Cerebellar cortex (tissue), 1 donor: ENCODE results near the gene ZNF791.
"Not testable (repeated sequence)": the region's sequence is repeated elsewhere in the genome, so short reads cannot be mapped to it uniquely, and the experiment has no call there.

ENCODE experiments used
- DNase-seq: peaks from one replicate; pipeline ENCODE4 v3.0.0-alpha.2; 2015; ENCODE audit warnings: low spot score

ZNF791 gene

DNA sequence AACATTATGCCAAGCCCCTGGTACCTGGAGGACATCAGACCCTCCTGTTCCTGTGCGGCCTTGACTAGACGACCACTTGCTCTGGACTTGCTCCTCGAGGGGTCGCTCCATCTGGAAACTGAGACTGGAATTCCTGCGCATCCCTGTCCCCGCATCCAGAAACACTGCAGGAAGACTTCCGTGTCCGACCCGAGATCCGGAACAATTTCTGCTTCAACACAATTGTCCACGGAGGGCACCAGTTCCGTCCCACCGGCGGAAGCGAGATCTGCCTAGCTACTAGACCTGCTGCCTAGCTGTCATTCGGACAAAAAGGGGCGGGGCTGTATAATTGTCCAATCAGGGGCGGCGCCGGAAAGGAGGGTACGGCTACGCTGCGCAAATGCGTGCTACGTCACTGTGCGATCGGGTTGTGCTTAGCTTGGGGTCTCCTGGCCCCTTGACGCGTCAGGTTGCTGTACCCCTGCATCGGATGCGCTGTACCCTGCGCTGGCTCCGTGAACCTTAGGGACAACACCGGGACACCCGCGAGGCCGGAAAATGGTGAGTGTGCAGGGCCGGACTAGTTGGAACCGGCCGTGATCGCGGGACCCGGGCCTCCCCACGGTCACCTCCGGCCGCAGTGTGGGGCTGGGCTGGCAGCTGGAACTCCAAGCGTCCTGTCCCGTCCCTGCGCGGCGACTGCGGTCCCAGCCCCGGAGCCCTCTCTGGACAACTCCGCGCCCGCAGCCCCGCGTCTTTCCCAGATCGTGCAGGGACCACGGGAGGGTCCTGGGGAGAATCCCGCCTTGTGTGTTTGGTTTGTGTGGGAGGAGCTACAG lies at the start of gene ZNF791, which contains the start of gene ZNF490:
TSS of gene ZNF791 (plus strand) at position 381 of the 821 bp plus-strand sequence. CDS start at position 541, 160 bp downstream.
TSS of gene ZNF490 (minus strand) at position 274 of the 821 bp plus-strand sequence. CDS start at position 141, 133 bp downstream.
- peak; percentile 99 for DNase-seq

DNA sequence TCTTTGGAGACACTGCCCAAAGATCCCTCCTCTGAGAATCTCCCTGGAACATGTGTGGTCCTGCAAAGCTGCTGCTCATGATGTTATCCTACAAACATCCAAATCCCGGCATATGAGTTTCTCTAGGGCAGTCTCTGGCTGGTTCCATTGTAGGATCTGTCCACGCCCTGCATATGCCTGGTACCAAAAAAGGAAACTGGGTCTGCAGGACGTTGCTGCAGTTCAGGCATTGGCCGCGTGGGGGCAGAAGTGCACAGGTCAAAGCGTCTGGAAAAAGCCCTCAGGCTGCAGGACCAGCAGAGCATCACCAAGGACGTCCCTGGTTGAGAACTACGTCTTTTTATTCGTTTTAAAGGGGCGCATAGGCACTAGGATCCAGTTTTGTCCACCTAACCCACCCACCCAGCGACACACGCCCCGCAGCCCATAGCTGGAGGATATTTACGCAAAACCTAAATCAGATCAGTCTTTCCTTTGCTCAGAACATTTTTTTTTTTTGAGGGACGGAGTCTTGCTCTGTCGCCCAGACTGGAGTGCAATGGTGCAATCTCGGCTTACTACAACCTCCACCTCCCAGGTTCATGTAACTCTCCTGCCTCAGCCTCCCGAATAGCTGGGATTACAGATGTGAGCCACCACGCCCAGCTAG lies 46.6 kb upstream of the ZNF791 start:
- peak; percentile 87 for DNase-seq

DNA sequence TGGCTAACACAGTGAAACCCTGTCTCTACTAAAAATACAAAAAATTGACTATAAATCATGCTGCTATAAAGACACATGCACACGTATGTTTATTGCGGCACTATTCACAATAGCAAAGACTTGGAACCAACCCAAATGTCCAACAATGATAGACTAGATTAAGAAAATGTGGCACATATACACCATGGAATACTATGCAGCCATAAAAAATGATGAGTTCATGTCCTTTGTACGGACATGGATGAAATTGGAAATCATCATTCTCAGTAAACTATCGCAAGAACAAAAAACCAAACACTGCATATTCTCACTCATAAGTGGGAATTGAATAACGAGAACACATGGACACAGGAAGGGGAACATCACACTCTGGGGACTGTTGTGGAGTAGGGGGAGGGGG lies 44.3 kb upstream of the ZNF791 start:
- DNase-seq = not testable (repeated sequence)

DNA sequence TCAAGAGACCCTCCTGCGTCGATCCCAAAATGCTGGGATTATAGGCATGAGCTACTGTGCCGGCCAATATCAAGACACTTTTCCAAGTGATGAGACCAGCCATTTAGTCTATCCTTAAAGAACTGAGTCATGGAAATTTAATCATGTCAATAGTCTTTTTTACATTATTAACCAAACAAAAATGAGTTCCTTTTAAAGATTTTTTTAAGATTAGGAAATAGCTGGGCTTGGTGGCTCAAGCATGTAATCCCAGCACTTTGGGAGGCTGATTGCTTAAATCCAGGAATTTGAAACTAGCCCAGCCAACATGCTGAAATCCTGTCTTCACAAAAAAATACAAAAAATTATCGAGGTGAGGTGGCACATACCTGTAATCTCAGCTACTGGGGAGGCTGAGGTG lies 42.8 kb upstream of the ZNF791 start:
- DNase-seq = no peak

DNA sequence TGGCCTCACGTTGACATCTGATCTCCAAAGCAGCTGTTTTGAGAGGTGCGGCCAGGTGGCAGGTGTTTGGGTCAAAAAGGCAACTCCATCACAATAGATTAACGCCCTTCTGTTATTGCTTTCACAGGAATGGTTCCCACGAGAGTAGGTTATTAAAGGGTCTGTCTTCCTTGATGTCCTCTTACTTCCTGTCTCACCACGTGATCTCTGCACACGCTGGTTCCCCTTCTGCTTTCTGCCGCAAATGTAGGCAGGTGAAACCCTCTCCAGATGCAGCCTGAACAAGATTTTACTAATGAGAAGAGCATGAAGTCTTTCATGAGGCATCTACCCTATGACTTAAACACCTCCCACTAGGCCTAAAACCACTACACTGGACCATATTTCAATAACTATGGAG lies 36.7 kb upstream of the ZNF791 start:
- DNase-seq = no peak

DNA sequence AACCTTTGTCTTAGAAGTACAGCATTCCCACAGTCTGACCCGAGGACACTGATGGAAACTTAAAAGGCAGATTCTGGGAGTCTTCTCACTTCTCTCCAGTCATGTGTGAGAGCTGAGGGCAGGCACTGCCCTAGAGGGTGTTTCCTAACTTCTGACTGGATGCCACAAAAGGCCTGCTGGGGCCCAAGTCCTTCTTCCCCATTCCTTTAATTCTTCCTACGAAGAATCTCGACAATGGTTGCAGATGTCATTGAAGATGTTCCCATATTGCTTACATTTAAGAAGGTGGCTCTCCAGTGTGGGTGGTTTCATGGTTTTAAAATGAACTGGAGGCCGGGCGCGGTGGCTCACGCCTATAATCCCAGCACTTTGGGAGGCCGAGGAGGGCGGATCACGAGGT lies 32.1 kb upstream of the ZNF791 start:
- DNase-seq = no peak

DNA sequence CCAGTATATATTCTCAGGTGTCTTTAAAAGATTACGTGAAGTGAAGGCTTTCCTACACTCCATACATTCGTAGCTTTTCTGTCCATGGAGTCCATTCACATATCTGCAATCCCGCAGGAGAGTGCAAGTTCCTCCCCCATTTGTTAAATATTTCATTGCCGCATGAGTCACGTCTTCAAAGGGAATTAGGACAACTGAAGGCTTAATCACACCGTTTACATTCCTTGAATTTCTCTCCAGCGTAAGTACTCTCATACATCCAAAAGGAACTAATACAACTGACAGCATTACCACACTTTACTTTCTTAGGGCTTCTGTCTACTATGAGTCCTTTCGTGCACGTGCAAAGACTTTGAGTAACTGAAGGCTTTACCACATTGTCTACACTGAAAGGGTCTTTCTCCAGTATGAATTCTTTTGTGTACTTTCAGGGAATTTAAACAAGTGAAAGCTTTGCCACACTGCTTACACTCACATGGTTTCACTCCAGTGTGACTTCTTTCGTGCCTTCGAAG lies 30.5 kb upstream of the ZNF791 start:
- no peak for DNase-seq

DNA sequence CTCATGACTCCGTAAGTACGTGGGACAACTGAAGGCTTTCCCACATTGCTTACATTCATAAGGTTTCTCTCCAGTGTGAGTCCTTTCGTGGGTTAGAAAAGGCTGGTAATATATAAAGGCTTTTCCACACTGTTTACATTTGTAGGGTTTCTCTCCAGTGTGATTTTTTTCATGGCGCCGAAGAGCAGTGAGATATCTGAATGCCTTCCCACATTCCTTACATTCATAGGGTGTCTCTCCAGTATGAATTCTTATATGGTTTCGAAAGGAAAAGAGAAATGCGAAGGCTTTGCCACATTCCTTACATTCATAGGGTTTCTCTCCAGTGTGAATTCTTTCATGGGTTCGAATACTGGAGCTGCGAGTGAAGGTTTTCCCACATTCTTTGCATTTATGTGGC lies 29.6 kb upstream of the ZNF791 start:
- DNase-seq = no peak

DNA sequence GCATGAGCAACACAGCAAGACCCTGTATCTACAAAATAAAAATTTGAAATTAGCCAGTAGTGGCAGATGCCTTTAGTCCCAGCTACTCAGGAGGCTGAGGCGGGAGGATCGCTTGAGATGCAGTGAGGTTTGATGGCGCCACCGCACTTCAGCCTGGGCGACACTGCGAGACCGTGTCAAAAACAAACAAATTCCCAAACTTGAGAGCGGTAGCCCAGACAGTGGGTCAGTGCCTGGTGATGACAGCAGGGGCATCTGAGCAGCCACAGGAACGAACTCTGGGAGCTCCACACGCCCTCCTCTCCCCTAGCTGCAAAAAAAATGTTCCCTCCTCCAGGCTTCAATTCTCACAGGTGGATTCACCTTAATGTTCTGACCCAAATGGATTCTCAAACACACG lies 14.2 kb upstream of the ZNF791 start:
- DNase-seq = no peak

DNA sequence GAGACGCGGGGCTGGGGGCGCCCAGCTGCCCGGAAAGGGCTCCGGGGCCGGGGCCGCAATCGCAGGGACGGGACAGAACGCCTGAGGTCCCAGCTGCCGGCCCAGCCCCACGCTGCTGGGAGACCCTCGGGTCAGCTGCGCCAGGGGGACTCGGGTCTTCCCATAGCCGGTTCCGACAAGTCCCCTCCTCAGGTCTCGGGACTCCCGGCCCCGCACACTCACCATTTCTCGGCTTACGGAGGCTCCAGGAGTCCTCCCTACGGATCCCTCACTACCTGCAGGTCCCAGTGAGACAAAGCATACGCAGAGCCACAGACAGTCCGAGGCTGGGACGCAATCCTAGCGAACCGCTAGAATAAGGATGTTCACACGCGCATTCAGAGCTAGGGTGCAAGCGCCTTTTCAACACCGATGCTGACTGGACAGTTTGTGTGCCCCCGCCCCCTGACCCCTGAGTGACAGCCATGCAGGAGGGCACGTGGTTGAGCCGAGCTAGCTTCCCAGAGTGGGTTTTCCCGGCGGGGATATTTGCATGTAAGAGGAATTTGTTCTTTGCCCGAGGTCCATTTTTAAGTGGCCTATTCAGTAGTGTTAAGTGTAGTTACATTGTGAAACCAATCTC lies 13.7 kb upstream of the ZNF791 start:
- DNase-seq = no peak

DNA sequence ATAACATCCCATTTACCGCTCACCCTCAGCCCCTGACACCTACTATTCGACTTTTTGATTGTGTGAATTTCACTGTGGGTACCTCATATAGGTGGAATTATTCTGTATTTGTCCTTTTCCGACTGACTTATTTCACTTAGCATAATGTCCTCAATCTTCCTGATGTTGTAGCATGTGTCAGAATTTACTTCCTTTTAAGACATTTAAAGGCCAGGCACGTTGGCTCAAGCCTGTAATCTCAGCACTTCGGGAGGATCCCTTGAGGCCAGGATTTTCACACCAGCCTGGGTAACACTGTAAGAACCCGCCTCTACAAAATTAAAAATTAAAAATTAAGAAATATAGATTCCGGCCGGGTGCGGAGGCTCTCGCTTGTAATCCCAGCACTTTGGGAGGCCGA lies 13.1 kb upstream of the ZNF791 start:
- DNase-seq = no peak

DNA sequence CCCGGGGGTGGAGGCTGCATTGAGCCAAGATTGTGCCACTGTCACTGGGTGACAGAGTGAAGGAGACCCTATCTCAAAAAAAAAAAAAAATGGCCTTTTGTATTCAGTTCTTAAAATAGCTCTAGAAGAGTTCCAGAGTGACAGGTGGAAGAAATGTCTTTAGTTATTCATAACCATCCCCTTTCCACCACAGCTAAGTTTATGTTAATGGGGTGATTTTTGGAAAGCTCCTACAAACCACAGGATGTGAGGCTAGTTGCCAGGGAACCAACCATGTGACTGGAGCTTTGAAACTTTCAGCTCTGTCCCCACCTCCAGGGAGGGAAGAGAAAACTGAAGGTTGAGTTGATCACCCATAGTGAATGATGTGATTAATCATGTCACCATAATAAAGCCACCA lies 7.0 kb upstream of the ZNF791 start:
- no peak for DNase-seq

DNA sequence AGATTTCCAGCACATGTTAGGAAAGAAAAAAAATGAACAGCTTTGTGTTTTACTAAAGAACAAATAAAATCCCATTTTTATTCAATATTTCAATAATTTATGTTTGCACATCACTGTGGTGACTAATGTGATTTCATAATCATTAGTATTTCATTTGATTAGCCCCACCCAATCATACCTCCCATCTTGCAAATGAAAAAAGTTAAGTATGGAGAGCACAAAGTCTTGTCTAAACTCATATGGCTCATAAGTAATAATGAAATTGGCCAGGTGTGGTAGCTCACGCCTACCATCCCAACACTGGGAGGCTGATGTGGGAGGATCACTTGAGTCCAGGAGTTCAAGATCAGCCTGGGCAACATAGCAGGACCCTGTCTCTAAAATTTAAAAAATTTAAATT lies 3.9 kb upstream of the ZNF791 start:
- DNase-seq = no peak

DNA sequence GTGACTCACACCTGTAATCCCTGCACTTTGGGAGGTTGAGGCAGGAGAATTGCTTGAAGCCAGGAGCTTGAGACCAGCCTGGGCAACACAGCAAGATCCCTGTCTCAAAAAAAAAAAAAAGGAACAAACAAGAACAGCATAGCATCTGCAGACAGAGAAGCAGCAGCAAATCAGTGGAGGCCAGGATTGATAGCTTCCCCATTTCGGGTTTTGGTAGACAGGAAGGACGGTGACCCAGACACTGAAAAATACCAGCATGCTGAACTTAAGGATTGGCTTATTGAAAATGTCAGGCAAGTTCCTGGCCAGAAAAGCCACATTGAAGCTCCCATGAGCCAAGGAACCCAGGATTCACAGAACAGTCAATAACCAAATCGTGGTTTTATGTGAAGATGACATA lies 3.1 kb upstream of the ZNF791 start:
- DNase-seq = no peak

DNA sequence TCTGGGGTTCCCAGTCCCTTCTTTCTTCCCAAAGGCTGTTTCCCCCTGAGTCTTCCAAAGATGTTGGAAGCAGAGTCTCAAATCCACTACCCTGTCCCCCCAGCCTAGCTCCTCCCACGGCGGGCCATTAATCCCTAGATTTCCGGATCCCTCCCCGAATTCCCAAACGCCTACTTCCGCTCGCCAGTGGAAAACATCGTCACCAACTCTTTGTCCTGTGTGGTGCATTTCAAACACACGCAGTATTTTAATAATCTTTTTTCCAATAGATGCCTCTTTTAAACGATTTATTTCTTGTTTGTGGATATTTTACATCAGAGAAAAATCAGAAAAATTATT lies 610 bp downstream of the ZNF791 start:
- peak; percentile 75 for DNase-seq

DNA sequence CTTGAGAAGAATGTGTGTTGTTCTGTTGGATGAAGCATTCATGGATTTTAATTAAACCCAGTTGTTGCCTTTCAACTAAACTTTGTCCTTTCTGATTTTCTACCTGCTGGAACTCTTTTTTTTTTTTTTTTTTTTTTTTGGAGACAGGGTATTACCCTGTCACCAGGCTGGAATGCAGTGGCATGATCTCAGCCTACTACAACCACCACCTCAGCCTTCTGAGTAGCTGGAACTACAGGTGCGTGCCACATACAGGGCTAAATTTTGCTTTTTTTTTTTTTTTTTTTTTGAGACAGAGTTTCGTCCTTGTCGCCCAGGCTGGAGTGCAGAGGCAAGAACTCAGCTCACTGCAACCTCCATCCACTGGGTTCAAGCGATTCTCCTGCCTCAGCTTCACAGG lies 6.9 kb downstream of the ZNF791 start:
- DNase-seq = no peak

DNA sequence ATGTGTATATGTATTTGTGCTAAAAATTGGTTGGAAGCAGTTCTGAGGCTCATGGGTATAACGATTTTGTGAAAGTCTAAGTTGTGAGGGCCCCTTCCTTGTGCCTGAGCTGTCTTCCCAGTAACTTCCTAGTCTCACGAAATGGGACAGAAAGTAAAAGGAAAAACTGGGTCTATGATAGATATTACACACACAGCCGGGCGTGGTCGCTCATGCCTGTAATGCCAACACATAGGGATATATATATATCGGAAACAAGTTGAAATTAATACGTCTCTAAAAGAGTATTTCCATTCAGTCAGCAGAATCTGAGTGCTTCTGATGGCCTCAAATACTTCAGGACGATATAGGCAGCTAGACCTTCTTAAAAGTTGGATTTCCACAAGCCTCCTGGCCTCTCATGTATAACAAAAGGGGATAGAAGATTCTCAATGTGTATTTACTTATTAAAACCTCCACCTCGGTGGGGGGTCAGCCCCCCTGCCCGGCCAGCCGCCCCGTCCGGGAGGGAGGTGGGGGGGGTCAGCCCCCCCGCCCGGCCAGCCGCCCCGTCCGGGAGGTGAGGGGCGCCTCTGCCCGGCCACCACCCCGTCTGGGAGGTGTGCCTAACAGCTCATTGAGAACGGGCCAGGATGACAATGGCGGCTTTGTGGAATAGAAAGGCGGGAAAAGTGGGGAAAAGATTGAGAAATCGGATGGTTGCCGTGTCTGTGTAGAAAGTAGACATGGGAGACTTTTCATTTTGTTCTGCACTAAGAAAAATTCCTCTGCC lies 10.7 kb downstream of the ZNF791 start:
- DNase-seq = not testable (repeated sequence)

DNA sequence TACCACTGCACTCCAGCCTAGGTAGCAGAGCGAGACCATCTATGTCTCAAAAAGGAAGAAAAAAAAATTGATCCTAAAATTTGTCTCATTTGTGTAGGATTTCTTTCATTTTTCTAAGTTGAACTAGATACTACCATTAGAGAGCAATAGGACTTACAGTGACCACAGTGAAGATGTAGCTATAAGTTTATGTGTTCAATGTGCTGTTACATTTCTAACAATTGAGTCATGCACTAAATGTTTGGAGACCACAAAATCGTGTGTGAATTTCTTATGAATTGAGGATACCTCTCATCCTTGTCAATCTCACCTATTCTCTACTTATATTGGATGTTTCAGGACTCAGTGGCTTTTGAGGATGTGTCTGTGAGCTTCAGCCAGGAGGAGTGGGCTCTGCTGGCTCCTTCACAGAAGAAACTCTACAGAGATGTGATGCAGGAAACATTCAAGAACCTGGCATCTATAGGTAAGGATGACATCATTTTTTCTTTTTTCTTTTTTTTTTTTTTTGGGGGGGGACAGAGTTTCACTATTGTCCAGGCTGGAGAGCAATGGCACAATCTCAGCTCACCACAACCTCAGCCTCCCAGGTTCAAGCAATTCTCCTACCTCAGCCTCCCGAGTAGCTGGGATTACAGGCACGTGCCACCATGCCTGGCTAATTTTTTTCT lies 12.8 kb downstream of the ZNF791 start:
- no peak for DNase-seq

DNA sequence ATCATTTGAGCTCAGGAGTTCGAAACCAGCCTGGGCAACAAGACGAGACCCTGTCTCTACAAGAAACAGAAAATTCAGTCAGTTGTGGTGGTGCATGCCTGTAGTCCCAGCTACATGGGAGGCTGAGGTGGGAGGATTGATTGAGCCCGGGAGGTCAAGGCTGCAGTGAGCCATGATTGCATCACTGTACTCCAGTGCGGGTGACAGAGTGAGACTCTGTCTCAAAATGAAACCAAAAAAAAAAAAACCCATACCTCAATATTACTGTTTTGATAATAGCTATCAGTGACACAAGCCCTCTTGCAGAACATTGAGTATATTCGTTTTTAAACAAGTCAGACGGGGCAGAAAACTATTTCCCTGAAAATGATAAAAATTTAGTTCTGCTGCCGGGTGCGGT lies 16.2 kb downstream of the ZNF791 start:
- no peak for DNase-seq

DNA sequence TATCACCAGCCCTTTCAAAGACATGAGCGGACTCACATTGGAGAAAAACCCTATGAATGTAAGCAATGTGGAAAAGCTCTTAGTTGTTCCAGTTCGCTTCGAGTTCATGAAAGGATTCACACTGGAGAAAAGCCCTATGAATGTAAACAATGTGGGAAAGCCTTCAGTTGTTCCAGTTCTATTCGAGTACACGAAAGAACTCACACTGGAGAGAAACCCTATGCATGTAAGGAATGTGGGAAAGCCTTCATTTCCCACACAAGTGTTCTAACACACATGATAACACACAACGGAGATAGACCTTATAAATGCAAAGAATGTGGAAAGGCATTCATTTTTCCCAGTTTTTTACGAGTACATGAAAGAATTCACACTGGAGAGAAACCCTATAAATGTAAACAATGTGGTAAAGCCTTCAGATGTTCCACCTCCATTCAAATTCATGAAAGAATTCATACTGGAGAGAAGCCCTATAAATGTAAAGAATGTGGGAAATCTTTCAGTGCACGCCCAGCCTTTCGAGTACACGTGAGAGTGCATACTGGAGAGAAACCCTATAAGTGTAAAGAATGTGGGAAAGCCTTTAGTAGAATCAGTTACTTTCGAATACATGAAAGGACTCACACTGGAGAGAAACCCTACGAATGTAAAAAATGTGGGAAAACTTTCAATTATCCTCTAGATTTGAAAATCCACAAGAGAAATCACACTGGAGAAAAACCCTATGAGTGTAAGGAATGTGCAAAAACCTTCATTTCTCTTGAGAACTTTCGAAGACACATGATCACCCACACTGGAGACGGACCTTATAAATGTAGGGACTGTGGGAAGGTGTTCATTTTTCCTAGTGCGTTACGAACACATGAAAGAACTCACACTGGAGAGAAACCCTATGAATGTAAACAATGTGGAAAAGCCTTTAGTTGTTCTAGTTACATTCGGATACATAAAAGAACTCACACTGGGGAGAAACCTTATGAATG lies 17.6 kb downstream of the ZNF791 start:
- DNase-seq = peak; percentile 18
